ENCODE measurements around the gene MON1A.

Gene MON1A

GRCh38 chr3:49940667-49941249 lies 11.1 kb upstream of the MON1A start:
- no peak for TF ChIP-seq FOXP2 (optimal IDR thresholded peaks at IDR 0.05; ENCODE audit: borderline replicate concordance, extremely low read depth, extremely low read length, insufficient read depth)
- no peak for TF ChIP-seq REST (IDR thresholded peaks at IDR 0.05; ENCODE audit: insufficient read depth in 1 of 2, low read depth in 2 of 2, low read length in 2 of 2)
- TF ChIP-seq TAF1 (IDR thresholded peaks at IDR 0.05; ENCODE audit: borderline replicate concordance, insufficient read depth, low read length): no peak
- TF ChIP-seq POLR2AphosphoS5 (IDR thresholded peaks at IDR 0.05; ENCODE audit: low read depth, low read length): no peak
- TF ChIP-seq SIN3A (IDR thresholded peaks at IDR 0.05; ENCODE audit: borderline replicate concordance, insufficient read depth, low read length): no peak

GRCh38 chr3:49939858-49940666 lies 10.5 kb upstream of the MON1A start, which contains the start of gene RBM6:
TSS of gene RBM6 (plus strand) at chr3:49940150. CDS start at chr3:49962642, 22,492 bp downstream.
- peak; percentile 85 for TF ChIP-seq POLR2AphosphoS5 (IDR thresholded peaks at IDR 0.05; ENCODE audit: low read depth, low read length)
- peak; percentile 63; the same call in 1 of the 2 replicates for TF ChIP-seq SIN3A (IDR thresholded peaks at IDR 0.05; ENCODE audit: borderline replicate concordance, insufficient read depth, low read length)
- peak; percentile 64 for TF ChIP-seq FOXP2 (optimal IDR thresholded peaks at IDR 0.05; ENCODE audit: borderline replicate concordance, extremely low read depth, extremely low read length, insufficient read depth)
- TF ChIP-seq TAF1 (IDR thresholded peaks at IDR 0.05; ENCODE audit: borderline replicate concordance, insufficient read depth, low read length): peak; percentile 47; the same call in 1 of the 2 replicates
- no peak for TF ChIP-seq REST (IDR thresholded peaks at IDR 0.05; ENCODE audit: insufficient read depth in 1 of 2, low read depth in 2 of 2, low read length in 2 of 2)

GRCh38 chr3:49937090-49937489 lies 7.5 kb upstream of the MON1A start:
- TF ChIP-seq FOXP2 (optimal IDR thresholded peaks at IDR 0.05; ENCODE audit: borderline replicate concordance, extremely low read depth, extremely low read length, insufficient read depth): no peak
- TF ChIP-seq SIN3A (IDR thresholded peaks at IDR 0.05; ENCODE audit: borderline replicate concordance, insufficient read depth, low read length): no peak
- no peak for TF ChIP-seq POLR2AphosphoS5 (IDR thresholded peaks at IDR 0.05; ENCODE audit: low read depth, low read length)
- TF ChIP-seq TAF1 (IDR thresholded peaks at IDR 0.05; ENCODE audit: borderline replicate concordance, insufficient read depth, low read length): no peak
- no peak for TF ChIP-seq REST (IDR thresholded peaks at IDR 0.05; ENCODE audit: insufficient read depth in 1 of 2, low read depth in 2 of 2, low read length in 2 of 2)

- TF ChIP-seq SIN3A (IDR thresholded peaks at IDR 0.05; ENCODE audit: borderline replicate concordance, insufficient read depth, low read length): no peak
- no peak for TF ChIP-seq TAF1 (IDR thresholded peaks at IDR 0.05; ENCODE audit: borderline replicate concordance, insufficient read depth, low read length)
- TF ChIP-seq POLR2AphosphoS5 (IDR thresholded peaks at IDR 0.05; ENCODE audit: low read depth, low read length): no peak
- TF ChIP-seq REST (IDR thresholded peaks at IDR 0.05; ENCODE audit: insufficient read depth in 1 of 2, low read depth in 2 of 2, low read length in 2 of 2): no peak
- TF ChIP-seq FOXP2 (optimal IDR thresholded peaks at IDR 0.05; ENCODE audit: borderline replicate concordance, extremely low read depth, extremely low read length, insufficient read depth): no peak
These were observed 1.3 kb upstream of the MON1A start for GRCh38 chr3:49930922-49931321.

All from PFSK-1 (cell line).